ENCODE measurements around the gene ZNF22. TPM values are rescaled to one million over a fixed set of nuclear protein-coding genes. Genes with fewer than 3 reads are reported as not detected.

ZNF22 gene
- total RNA-seq, 6 experiments from 2014 or later: 10.3 to 25.2 (median 12.2) TPM

GRCh38 chr10:44990965-44991364 lies 9.8 kb upstream of the ZNF22 start:
- TF ChIP-seq CTCF (IDR thresholded peaks at IDR 0.05): no peak
- no peak for TF ChIP-seq POLR2A (IDR thresholded peaks at IDR 0.05)
- no peak for ATAC-seq
- DNase-seq: no peak
- Histone ChIP-seq H3K36me3 (no peaks in the 10 kb centered on the region), H3K9me3 (no peaks in the 10 kb centered on the region), H3K27ac (peak overlapping the region; percentile 14 to 82 (median 65)), H3K4me3 (no peak overlapping the region), H3K4me1 (peaks cover 0 to 61% (median 37%) of the 10 kb centered on the region in 4 donors), H3K27me3 (no peaks in the 10 kb centered on the region)
- intact Hi-C loops (cut with DNase I): no loop called here
- WGBS (ENCODE audit: insufficient coverage, low coverage, low lambda C conversion rate, missing lambda C conversion rate): 97% methylated on average over 6 of the region's 7 CpGs

GRCh38 chr10:44991571-44991970 lies 9.2 kb upstream of the ZNF22 start:
- peak overlapping the region in 2 of 3 donors; percentile 45 to 65 for H3K27ac ChIP-seq
- H3K4me1 ChIP-seq: peaks cover 0 to 67% (median 40%) of the 10 kb centered on the region in 4 donors
- ATAC-seq (no peak), DNase-seq (peak in 1 of 3 donors; percentile 47)
- H3K36me3 ChIP-seq: no peaks in the 10 kb centered on the region
- H3K9me3 ChIP-seq: no peaks in the 10 kb centered on the region
- intact Hi-C loops (cut with DNase I): no loop called here
- TF ChIP-seq CTCF (IDR thresholded peaks at IDR 0.05) (no peak), POLR2A (IDR thresholded peaks at IDR 0.05) (no peak)
- WGBS (ENCODE audit: insufficient coverage, low coverage, low lambda C conversion rate, missing lambda C conversion rate): 58% methylated on average over 5 of the region's 5 CpGs
- no peaks in the 10 kb centered on the region for H3K27me3 ChIP-seq
- H3K4me3 ChIP-seq: no peak overlapping the region

GRCh38 chr10:44992070-44992731 lies 8.5 kb upstream of the ZNF22 start:
- no peaks in the 10 kb centered on the region for H3K9me3 ChIP-seq
- no peaks in the 10 kb centered on the region for H3K27me3 ChIP-seq
- peaks cover 0 to 74% (median 42%) of the 10 kb centered on the region in 4 donors for H3K4me1 ChIP-seq
- DNase-seq: peak in 2 of 3 donors; percentile 40 to 83
- TF ChIP-seq CTCF (IDR thresholded peaks at IDR 0.05) (no peak), POLR2A (IDR thresholded peaks at IDR 0.05) (no peak)
- no peak overlapping the region for H3K4me3 ChIP-seq
- ATAC-seq: peak in 3 of 4 donors; percentile 19 to 39 (median 27)
- 35% methylated on average over 4 of the region's 11 CpGs for WGBS (ENCODE audit: insufficient coverage, low coverage, low lambda C conversion rate, missing lambda C conversion rate)
- intact Hi-C loops (cut with DNase I): no loop called here
- H3K36me3 ChIP-seq: no peaks in the 10 kb centered on the region
- H3K27ac ChIP-seq: peak overlapping the region in 2 of 3 donors; percentile 45 to 65

GRCh38 chr10:44992732-44993225 lies 7.9 kb upstream of the ZNF22 start:
- Histone ChIP-seq H3K4me1 (peaks cover 0 to 78% (median 45%) of the 10 kb centered on the region in 4 donors), H3K9me3 (no peaks in the 10 kb centered on the region), H3K36me3 (no peaks in the 10 kb centered on the region), H3K4me3 (no peak overlapping the region), H3K27me3 (no peaks in the 10 kb centered on the region), H3K27ac (peak overlapping the region in 1 of 3 donors; percentile 11)
- DNase-seq (no peak), ATAC-seq (no peak)
- intact Hi-C loops (cut with DNase I): no loop called here
- TF ChIP-seq CTCF (IDR thresholded peaks at IDR 0.05): no peak
- 93% methylated on average over 3 of the region's 8 CpGs for WGBS (ENCODE audit: insufficient coverage, low coverage, low lambda C conversion rate, missing lambda C conversion rate)
